Esophagus squamous epithelium (tissue), 5 donors: ENCODE data around the gene TFAM. TPM values are rescaled to one million over a fixed set of nuclear protein-coding genes. Genes with fewer than 3 reads are reported as not detected.
A peak's percentile ranks its signal among the peaks of the same experiment; 100 is the strongest.

Experiments
- DNase-seq: peaks from one replicate; lab custom pipeline; 2025; lab: John Stamatoyannopoulos, UW
- H3K27ac ChIP-seq, 4 donors: fragments of 200-600 bp; sonication (generic); one replicate each; pipeline ENCODE4 v1.5.1; 2016 to 2019; ENCODE audit warnings: mild to moderate bottlenecking in 1 of 4
- H3K27me3 ChIP-seq, 4 donors: fragments of 200-600 bp; sonication (generic); 1 replicate in 3 of 4; 2 replicates in 1 of 4; pipeline versions ENCODE4 v1.5.1 to v1.6.0; 2017 to 2021; ENCODE audit warnings: antibody characterized with exemption in 1 of 4
- H3K36me3 ChIP-seq, 3 donors: fragments of 200-600 bp; sonication (generic); one replicate each; pipeline ENCODE4 v1.5.1; 2016 to 2019
- H3K4me1 ChIP-seq, 3 donors: fragments of 200-600 bp; sonication (generic); one replicate each; pipeline ENCODE4 v1.5.1; 2017 to 2019
- H3K4me3 ChIP-seq, 4 donors: fragments of 200-600 bp; sonication (generic); 1 replicate in 3 of 4; 2 replicates in 1 of 4; pipeline ENCODE4 v1.5.1; 2016 to 2019; ENCODE audit warnings: mild to moderate bottlenecking in 2 of 4, moderate library complexity in 1 of 4
- H3K9me3 ChIP-seq, 3 donors: fragments of 200-600 bp; sonication (generic); one replicate each; pipeline ENCODE4 v1.5.1; 2016 to 2019
- POLR2A ChIP-seq, 4 donors: fragments of 450-650 bp; IDR thresholded peaks; one replicate each; pipeline ENCODE4 v1.6.1; 2017; ENCODE audit warnings: antibody characterized with exemption in 4 of 4, mild to moderate bottlenecking in 4 of 4, moderate library complexity in 3 of 4
- WGBS, 2 donors: methylation state at CpG; one replicate each; pipeline ENCODE4 v1.1.5; 2018; 5-methylcytosine and 5-hydroxymethylcytosine counted together
- intact Hi-C: fragments of 100-400 bp; cut with DNase I; formaldehyde crosslinking; loops from one replicate; pipeline ENCODE4 v1.15.0; 2022
- total RNA-seq, 4 donors: library from RNA; depleted of rRNA; stranded (reverse); fragments of >200 nt; gene quantifications; one replicate each; pipeline ENCODE4 v1.1.0, GENCODE V29; 2016
- TF ChIP-seq, protein P1 (sequence below), 6 experiments: fragments of 450-650 bp in 4 of 6; fragments of 200-600 bp in 2 of 6; sonication (generic) in 2 of 6; IDR thresholded peaks; one replicate each; pipeline ENCODE4 v1.5.1; 2016 to 2019; ENCODE audit warnings: antibody characterized with exemption in 6 of 6, mild to moderate bottlenecking in 4 of 6, moderate library complexity in 4 of 6
- donor health status: DM: yes; HTN: yes; CAD: no.

TFAM gene
- total RNA-seq, 4 donors from 2014 or later: 7.2 to 32.8 (median 19.0) TPM

GRCh38 chr10:58372607-58373441, 12.4 kb upstream of the TFAM start:
- TF ChIP-seq, protein P1, sequence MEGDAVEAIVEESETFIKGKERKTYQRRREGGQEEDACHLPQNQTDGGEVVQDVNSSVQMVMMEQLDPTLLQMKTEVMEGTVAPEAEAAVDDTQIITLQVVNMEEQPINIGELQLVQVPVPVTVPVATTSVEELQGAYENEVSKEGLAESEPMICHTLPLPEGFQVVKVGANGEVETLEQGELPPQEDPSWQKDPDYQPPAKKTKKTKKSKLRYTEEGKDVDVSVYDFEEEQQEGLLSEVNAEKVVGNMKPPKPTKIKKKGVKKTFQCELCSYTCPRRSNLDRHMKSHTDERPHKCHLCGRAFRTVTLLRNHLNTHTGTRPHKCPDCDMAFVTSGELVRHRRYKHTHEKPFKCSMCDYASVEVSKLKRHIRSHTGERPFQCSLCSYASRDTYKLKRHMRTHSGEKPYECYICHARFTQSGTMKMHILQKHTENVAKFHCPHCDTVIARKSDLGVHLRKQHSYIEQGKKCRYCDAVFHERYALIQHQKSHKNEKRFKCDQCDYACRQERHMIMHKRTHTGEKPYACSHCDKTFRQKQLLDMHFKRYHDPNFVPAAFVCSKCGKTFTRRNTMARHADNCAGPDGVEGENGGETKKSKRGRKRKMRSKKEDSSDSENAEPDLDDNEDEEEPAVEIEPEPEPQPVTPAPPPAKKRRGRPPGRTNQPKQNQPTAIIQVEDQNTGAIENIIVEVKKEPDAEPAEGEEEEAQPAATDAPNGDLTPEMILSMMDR (IDR thresholded peaks at IDR 0.05): no peak
- no peak for TF ChIP-seq POLR2A (IDR thresholded peaks at IDR 0.05)
- WGBS, 2 donors: 72 to 76% methylated on average over 3 to 4 of the region's 4 CpGs
- intact Hi-C loops: no loop called here

GRCh38 chr10:58373442-58373827, 11.8 kb upstream of the TFAM start:
- Histone ChIP-seq H3K27ac (no peak overlapping the region), H3K9me3 (no peaks in the 10 kb centered on the region), H3K27me3 (no peaks in the 10 kb centered on the region), H3K4me3 (no peak overlapping the region), H3K4me1 (no peaks in the 10 kb centered on the region), H3K36me3 (peaks cover 0 to 5% (median 0%) of the 10 kb centered on the region in 3 donors)
- WGBS, 2 donors: 68 to 97% methylated on average over 2 to 3 of the region's 3 CpGs
- TF ChIP-seq POLR2A (IDR thresholded peaks at IDR 0.05): no peak
- TF ChIP-seq, protein P1 (IDR thresholded peaks at IDR 0.05): no peak
- intact Hi-C loops: no loop called here
- no peak for DNase-seq

More at GRCh38 chr10:58372607-58373441, 12.4 kb upstream of the TFAM start:
- no peak overlapping the region for H3K4me3 ChIP-seq
- DNase-seq: no peak
- H3K36me3 ChIP-seq: peaks cover 0 to 8% (median 0%) of the 10 kb centered on the region in 3 donors
- no peaks in the 10 kb centered on the region for H3K9me3 ChIP-seq
- no peak overlapping the region for H3K27ac ChIP-seq
- H3K4me1 ChIP-seq: no peaks in the 10 kb centered on the region
- no peaks in the 10 kb centered on the region for H3K27me3 ChIP-seq

DNA sequence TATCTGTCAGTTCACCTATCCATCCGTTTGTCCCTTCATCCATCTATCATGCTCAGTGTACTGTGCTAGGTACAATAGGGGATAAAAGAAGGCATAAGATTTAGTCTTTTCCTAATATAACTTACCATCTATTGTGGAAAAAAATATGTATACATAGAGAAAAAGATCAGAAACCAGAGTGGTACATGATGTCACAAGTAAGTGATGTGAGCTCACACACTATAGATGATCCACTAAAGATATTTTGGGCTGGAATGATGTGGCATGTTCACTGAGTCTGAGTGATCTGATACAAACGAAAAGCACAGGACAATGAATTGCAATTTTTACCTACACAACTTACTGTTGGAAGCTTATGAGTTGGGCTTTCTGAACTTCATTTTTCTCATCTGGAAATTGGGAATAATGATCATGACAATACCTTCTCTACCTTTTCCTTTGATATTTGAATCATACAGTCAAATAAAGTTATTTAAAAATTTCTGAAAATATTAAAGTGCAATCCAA, 2.7 kb upstream of the TFAM start:
- Histone ChIP-seq H3K27me3 (no peaks in the 10 kb centered on the region), H3K4me3 (no peak overlapping the region), H3K36me3 (peaks cover 0 to 7% (median 0%) of the 10 kb centered on the region in 3 donors), H3K4me1 (peaks cover 0 to 28% (median 21%) of the 10 kb centered on the region in 3 donors), H3K27ac (no peak overlapping the region), H3K9me3 (no peaks in the 10 kb centered on the region)
- TF ChIP-seq, protein P1 (IDR thresholded peaks at IDR 0.05): no peak
- TF ChIP-seq POLR2A (IDR thresholded peaks at IDR 0.05): no peak
- WGBS, 2 donors: 67 to 90% methylated on average over 2 of the region's 2 CpGs
- intact Hi-C loops: no loop called here
- DNase-seq: no peak

- no peak for TF ChIP-seq POLR2A (IDR thresholded peaks at IDR 0.05)
- TF ChIP-seq, protein P1 (IDR thresholded peaks at IDR 0.05): no peak
- peaks cover 0 to 30% (median 21%) of the 10 kb centered on the region in 3 donors for H3K4me1 ChIP-seq
- intact Hi-C loops: no loop called here
- DNase-seq: no peak
- H3K27ac ChIP-seq: peak overlapping the region in 3 of 4 donors; percentile 90 to 93 (median 92)
- H3K36me3 ChIP-seq: peaks cover 0 to 23% (median 0%) of the 10 kb centered on the region in 3 donors
- peak overlapping the region; percentile 70 to 95 (median 88) for H3K4me3 ChIP-seq
- 11 to 44% methylated on average over 3 of the region's 3 CpGs for WGBS, 2 donors
- H3K27me3 ChIP-seq: no peaks in the 10 kb centered on the region
- no peaks in the 10 kb centered on the region for H3K9me3 ChIP-seq
These were observed 1.1 kb upstream of the TFAM start for GRCh38 chr10:58384095-58384494.

- intact Hi-C loops: no loop called here
- peaks cover 0 to 28% (median 1%) of the 10 kb centered on the region in 3 donors for H3K36me3 ChIP-seq
- WGBS, 2 donors: 1% methylated on average over 12 of the region's 12 CpGs
- H3K4me3 ChIP-seq: peak overlapping the region; percentile 70 to 95 (median 88)
- H3K27ac ChIP-seq: peak overlapping the region; percentile 81 to 93 (median 91)
- TF ChIP-seq, protein P1 (IDR thresholded peaks at IDR 0.05): no peak
- no peak for TF ChIP-seq POLR2A (IDR thresholded peaks at IDR 0.05)
- H3K4me1 ChIP-seq: peaks cover 0 to 30% (median 21%) of the 10 kb centered on the region in 3 donors
- no peaks in the 10 kb centered on the region for H3K27me3 ChIP-seq
- H3K9me3 ChIP-seq: no peaks in the 10 kb centered on the region
- DNase-seq: no peak
These were observed 639 bp upstream of the TFAM start for GRCh38 chr10:58384544-58384998.
